ENCODE results near the gene RAD51B.

DNA sequence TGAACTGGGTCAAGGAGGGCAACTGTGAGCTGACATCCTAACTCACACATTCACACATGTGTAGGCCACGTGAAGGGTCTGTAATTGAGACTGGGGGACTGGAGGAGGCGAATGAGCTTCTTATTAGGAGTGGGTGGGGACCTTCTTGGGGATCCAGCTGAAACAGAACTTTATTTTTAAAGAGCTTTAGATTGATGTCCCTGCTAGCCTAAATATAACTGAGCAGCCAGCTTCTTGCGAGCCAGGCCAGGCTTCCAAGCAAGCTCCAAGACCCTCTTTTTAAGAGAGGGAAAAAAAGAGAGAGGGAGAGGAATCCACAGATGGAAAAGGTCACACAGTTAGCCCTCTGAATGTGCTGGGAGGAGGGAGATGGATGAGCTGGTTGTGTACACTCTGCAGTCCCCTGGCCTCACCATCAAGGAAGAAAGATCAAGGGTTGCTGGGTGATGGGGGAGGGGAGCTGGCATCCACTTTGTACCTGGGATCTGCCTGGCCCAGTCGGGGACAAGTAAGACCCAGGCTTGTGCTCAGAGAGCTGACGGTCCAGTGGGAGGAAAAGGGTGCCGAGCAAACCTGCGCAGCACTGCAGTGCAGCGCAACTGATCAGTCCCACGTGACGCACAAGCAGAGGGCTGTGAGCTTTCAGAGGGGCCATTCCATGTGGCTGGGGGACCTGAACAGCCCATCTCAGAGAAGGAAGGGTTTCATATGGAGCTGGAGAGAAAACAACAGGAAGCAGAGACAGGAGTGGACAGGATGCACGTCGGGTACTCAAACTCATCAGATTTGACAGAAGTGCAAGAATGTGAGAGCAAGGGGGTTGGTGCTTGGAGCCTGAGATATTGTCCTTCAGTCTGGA lies 818.8 kb downstream of the RAD51B start:
- TF ChIP-seq, protein P1, sequence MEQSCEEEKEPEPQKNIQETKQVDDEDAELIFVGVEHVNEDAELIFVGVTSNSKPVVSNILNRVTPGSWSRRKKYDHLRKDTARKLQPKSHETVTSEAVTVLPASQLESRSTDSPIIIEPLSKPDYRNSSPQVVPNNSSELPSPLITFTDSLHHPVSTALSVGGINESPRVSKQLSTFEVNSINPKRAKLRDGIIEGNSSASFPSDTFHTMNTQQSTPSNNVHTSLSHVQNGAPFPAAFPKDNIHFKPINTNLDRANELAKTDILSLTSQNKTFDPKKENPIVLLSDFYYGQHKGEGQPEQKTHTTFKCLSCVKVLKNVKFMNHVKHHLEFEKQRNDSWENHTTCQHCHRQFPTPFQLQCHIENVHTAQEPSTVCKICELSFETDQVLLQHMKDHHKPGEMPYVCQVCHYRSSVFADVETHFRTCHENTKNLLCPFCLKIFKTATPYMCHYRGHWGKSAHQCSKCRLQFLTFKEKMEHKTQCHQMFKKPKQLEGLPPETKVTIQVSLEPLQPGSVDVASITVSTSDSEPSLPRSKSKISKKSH (CRISPR knock-in tag; IDR thresholded peaks at IDR 0.05) = no peak
- TF ChIP-seq SIX5 (IDR thresholded peaks at IDR 0.05; ENCODE audit: borderline replicate concordance in 1 of 2, insufficient read depth in 1 of 2, low read depth in 1 of 2, low read length in 2 of 2) (no peak), SMC3 (conservative IDR thresholded peaks at IDR 0.05; ENCODE audit: insufficient read depth, low read depth, low read length) (no peak), CHD2 (IDR thresholded peaks at IDR 0.05; ENCODE audit: low read depth, low read length) (no peak)
- TF ChIP-seq, protein P2, sequence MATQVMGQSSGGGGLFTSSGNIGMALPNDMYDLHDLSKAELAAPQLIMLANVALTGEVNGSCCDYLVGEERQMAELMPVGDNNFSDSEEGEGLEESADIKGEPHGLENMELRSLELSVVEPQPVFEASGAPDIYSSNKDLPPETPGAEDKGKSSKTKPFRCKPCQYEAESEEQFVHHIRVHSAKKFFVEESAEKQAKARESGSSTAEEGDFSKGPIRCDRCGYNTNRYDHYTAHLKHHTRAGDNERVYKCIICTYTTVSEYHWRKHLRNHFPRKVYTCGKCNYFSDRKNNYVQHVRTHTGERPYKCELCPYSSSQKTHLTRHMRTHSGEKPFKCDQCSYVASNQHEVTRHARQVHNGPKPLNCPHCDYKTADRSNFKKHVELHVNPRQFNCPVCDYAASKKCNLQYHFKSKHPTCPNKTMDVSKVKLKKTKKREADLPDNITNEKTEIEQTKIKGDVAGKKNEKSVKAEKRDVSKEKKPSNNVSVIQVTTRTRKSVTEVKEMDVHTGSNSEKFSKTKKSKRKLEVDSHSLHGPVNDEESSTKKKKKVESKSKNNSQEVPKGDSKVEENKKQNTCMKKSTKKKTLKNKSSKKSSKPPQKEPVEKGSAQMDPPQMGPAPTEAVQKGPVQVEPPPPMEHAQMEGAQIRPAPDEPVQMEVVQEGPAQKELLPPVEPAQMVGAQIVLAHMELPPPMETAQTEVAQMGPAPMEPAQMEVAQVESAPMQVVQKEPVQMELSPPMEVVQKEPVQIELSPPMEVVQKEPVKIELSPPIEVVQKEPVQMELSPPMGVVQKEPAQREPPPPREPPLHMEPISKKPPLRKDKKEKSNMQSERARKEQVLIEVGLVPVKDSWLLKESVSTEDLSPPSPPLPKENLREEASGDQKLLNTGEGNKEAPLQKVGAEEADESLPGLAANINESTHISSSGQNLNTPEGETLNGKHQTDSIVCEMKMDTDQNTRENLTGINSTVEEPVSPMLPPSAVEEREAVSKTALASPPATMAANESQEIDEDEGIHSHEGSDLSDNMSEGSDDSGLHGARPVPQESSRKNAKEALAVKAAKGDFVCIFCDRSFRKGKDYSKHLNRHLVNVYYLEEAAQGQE (IDR thresholded peaks at IDR 0.05; ENCODE audit: borderline replicate concordance) = no peak
- TF ChIP-seq, protein P2 (CRISPR knock-in tag; IDR thresholded peaks at IDR 0.05; ENCODE audit: low read depth) = no peak
- TF ChIP-seq, protein P3, sequence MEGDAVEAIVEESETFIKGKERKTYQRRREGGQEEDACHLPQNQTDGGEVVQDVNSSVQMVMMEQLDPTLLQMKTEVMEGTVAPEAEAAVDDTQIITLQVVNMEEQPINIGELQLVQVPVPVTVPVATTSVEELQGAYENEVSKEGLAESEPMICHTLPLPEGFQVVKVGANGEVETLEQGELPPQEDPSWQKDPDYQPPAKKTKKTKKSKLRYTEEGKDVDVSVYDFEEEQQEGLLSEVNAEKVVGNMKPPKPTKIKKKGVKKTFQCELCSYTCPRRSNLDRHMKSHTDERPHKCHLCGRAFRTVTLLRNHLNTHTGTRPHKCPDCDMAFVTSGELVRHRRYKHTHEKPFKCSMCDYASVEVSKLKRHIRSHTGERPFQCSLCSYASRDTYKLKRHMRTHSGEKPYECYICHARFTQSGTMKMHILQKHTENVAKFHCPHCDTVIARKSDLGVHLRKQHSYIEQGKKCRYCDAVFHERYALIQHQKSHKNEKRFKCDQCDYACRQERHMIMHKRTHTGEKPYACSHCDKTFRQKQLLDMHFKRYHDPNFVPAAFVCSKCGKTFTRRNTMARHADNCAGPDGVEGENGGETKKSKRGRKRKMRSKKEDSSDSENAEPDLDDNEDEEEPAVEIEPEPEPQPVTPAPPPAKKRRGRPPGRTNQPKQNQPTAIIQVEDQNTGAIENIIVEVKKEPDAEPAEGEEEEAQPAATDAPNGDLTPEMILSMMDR (IDR thresholded peaks at IDR 0.05 in 2 of 3, conservative IDR thresholded peaks at IDR 0.05 in 1 of 3; ENCODE audit: insufficient read depth in 2 of 3, low read depth in 1 of 3, low read length in 3 of 3) = no peak

Measured in K562 (cell line).